ENCODE results near the gene PCOLCE2. TPM values are rescaled to one million over a fixed set of nuclear protein-coding genes. Genes with fewer than 3 reads are reported as not detected.
"Not testable (repeated sequence)": the region's sequence is repeated elsewhere in the genome, so short reads cannot be mapped to it uniquely, and the experiment has no call there.

The PCOLCE2 gene
- total and polyA plus RNA-seq, 10 of the 15 experiments (the other 5 are each of a cell fraction or from before 2014, with no cell fraction given) = 0.11 to 7.6 (median 0.40) TPM

DNA sequence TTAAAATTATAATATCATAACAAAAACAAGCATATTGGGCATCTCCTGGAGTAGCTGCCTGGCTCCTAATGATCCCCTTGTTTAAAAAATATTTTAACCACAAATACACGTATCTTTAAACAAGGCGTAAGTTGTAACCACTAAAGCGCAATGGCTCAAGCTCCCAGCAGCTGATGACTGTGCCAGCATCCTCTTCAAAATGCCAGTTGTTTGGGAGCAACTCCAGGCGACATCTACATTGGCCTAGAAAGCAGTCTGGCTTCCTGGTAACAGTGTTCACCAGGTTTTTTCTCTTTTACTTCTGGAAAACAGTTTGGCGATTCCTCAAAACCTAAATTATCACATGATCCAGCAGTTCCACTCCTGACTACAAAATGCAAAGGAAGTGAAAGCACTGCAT lies 13.8 kb downstream of the PCOLCE2 start:
- Histone ChIP-seq H3K36me3 (ENCODE audit: control insufficient read depth in 2 of 2, insufficient read depth in 2 of 2, low read length in 1 of 2) (no peaks in the 10 kb centered on the region), H3K9ac (ENCODE audit: control insufficient read depth, insufficient read depth, low read length) (no peak overlapping the region), H3K9me3 (replicated peaks; ENCODE audit: control insufficient read depth, insufficient read depth, low read length) (no peaks in the 10 kb centered on the region), H3K4me3 (no peak overlapping the region), H3K27me3 (replicated peaks in 1 of 2; ENCODE audit: control insufficient read depth in 2 of 2, insufficient read depth in 2 of 2, low read length in 1 of 2) (no peaks in the 10 kb centered on the region), H3K79me2 (ENCODE audit: control insufficient read depth, insufficient read depth, low read length) (no peaks in the 10 kb centered on the region), H3K4me2 (ENCODE audit: control insufficient read depth, insufficient read depth) (no peak overlapping the region), H2AFZ (ENCODE audit: control insufficient read depth, low read depth, low read length) (no peak overlapping the region), H3K27ac (ENCODE audit: control insufficient read depth, insufficient read depth) (no peak overlapping the region), H3K4me1 (ENCODE audit: control insufficient read depth, insufficient read depth, low read length) (no peaks in the 10 kb centered on the region), H4K20me1 (ENCODE audit: control insufficient read depth, insufficient read depth) (no peaks in the 10 kb centered on the region)
- DNase-seq (ENCODE audit: low read depth, low spot score) (no peak), FAIRE-seq (no peak), ATAC-seq (no peak)
- RAD21 ChIA-PET (ENCODE audit: unreplicated experiment) = no interaction called here
- intact Hi-C loops (cut with micrococcal nuclease; ENCODE audit: unreplicated experiment) = no loop called here
- 47% methylated on average over 5 of the region's 5 CpGs for WGBS (ENCODE audit: insufficient coverage, insufficient replicate concordance, low lambda C conversion rate, missing lambda C conversion rate)
- CTCF ChIA-PET = no interaction called here
- SMC1A ChIA-PET (ENCODE audit: uncharacterized antibody, unreplicated experiment) = interaction anchor here (1.0 kb wide), 1 partner anchor 121 kb away, joined by 3 read pairs; no protein-coding TSS in a partner anchor
- POLR2A ChIA-PET = no interaction called here
- TF ChIP-seq IKZF1 (conservative IDR thresholded peaks at IDR 0.05) = no peak
- TF ChIP-seq HCFC1 (IDR thresholded peaks at IDR 0.05; ENCODE audit: low read length) = no peak
- no peak for TF ChIP-seq POLR2AphosphoS2 (IDR thresholded peaks at IDR 0.05; ENCODE audit: low read depth, low read length)
- no peak for TF ChIP-seq NR2C2 (IDR thresholded peaks at IDR 0.05; ENCODE audit: borderline replicate concordance, control insufficient read depth, insufficient read length, low read depth)
- TF ChIP-seq MYB (IDR thresholded peaks at IDR 0.05; ENCODE audit: borderline replicate concordance, low read depth, low read length) = no peak
- no peak for TF ChIP-seq JUND (IDR thresholded peaks at IDR 0.05; ENCODE audit: low read depth, low read length)
- no TSS peak for BruUV-seq (replicated peaks)
- in situ Hi-C loops (cut with MboI) = no loop called here

DNA sequence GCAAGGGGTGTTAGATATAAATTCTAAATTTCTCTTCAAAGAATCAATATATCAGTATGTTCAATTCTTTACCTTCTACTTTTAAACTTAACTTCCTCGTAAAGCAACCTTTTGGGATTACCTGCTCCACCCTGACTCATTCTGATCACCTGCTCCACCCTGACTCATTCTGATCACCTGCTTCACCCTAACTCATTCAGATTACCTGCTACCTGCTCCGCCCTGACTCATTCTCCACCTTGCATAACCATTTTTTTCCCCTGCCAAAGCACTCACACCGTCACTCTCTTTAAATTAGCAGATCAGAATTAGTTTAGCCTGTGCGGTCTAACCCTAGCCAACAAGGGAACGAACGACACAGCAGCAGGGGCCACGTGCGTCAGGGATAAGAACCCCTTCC lies 20.5 kb downstream of the PCOLCE2 start:
- FAIRE-seq; CTCF ChIA-PET; H3K4me2 ChIP-seq (ENCODE audit: control insufficient read depth, insufficient read depth); H3K4me3 ChIP-seq; H3K4me1 ChIP-seq (ENCODE audit: control insufficient read depth, insufficient read depth, low read length); ATAC-seq; H3K36me3 ChIP-seq (ENCODE audit: control insufficient read depth in 2 of 2, insufficient read depth in 2 of 2, low read length in 1 of 2); POLR2A ChIA-PET; H3K27ac ChIP-seq (ENCODE audit: control insufficient read depth, insufficient read depth); H3K27me3 ChIP-seq (replicated peaks in 1 of 2; ENCODE audit: control insufficient read depth in 2 of 2, insufficient read depth in 2 of 2, low read length in 1 of 2); H3K9me3 ChIP-seq (replicated peaks; ENCODE audit: control insufficient read depth, insufficient read depth, low read length); H3K9ac ChIP-seq (ENCODE audit: control insufficient read depth, insufficient read depth, low read length); H2AFZ ChIP-seq (ENCODE audit: control insufficient read depth, low read depth, low read length); H4K20me1 ChIP-seq (ENCODE audit: control insufficient read depth, insufficient read depth); BruUV-seq (replicated peaks); RAD21 ChIA-PET (ENCODE audit: unreplicated experiment); DNase-seq (ENCODE audit: low read depth, low spot score); intact Hi-C loops (cut with micrococcal nuclease; ENCODE audit: unreplicated experiment); in situ Hi-C loops (cut with MboI); H3K79me2 ChIP-seq (ENCODE audit: control insufficient read depth, insufficient read depth, low read length): not testable (repeated sequence)
- 39% methylated on average over 8 of the region's 8 CpGs for WGBS (ENCODE audit: insufficient coverage, insufficient replicate concordance, low lambda C conversion rate, missing lambda C conversion rate)
- SMC1A ChIA-PET (ENCODE audit: uncharacterized antibody, unreplicated experiment) = interaction anchor here (0.7 kb wide), 1 partner anchor 18 kb away, joined by 3 read pairs; no protein-coding TSS in a partner anchor

Data from GM12878 (cell line).